NK-92 (cell line): ENCODE data around the gene NRIP3.

ENCODE experiments used
- DNase-seq: peaks from one replicate; lab custom pipeline; 2025; ENCODE audit not compliant: unreplicated experiment; lab: John Stamatoyannopoulos, UW

Gene NRIP3

DNA sequence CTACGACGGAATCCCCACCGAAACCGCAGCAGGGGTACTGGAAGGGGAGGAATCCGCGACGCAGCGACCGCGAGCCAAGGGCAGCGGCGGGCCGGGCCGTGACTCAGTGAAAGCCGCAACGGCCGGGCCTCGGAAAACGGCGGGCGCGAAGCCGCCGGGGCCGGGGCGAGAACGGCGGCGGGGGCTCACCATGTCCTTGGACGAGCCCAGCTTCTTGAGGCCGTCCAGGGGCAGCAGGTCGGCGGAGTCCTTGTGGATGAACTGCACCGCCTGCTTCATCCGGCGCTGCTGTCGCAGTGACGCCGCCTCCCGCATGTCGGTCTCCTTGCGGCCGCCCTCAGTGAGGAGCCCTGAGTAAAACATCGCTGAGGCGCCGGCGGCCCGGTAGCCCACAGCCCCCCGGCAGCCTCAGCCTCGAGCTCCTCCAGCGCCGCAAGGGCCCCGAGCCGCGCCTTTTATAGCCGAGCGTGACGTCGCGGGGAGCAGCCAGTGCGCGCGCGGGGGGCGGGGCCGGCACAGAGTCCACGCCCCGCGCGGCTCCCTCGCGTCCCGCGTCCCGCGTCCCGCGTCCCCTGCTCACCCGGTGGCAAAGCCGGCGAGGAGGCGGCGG lies at the start of gene NRIP3:
TSS of gene NRIP3 (minus strand) at position 429 of the 610 bp plus-strand sequence. CDS start at position 363, 66 bp downstream.
- DNase-seq: no peak

- no peak for DNase-seq
These were observed 48.5 kb upstream of the NRIP3 start for GRCh38 chr11:9052316-9052715.

GRCh38 chr11:9049959-9050358 lies 46.2 kb upstream of the NRIP3 start:
- DNase-seq: no peak

- no peak for DNase-seq
These were observed 44.2 kb upstream of the NRIP3 start for GRCh38 chr11:9047964-9048523.

- no peak for DNase-seq
These were observed 42.7 kb upstream of the NRIP3 start for GRCh38 chr11:9046481-9046880.

GRCh38 chr11:9042488-9042887 lies 38.7 kb upstream of the NRIP3 start:
- DNase-seq: no peak

GRCh38 chr11:9041747-9042146 lies 37.9 kb upstream of the NRIP3 start:
- DNase-seq: no peak

GRCh38 chr11:9040410-9040809 lies 36.6 kb upstream of the NRIP3 start:
- DNase-seq: no peak

GRCh38 chr11:9039863-9040262 lies 36.1 kb upstream of the NRIP3 start:
- no peak for DNase-seq

GRCh38 chr11:9039198-9039597 lies 35.4 kb upstream of the NRIP3 start:
- no peak for DNase-seq

DNA sequence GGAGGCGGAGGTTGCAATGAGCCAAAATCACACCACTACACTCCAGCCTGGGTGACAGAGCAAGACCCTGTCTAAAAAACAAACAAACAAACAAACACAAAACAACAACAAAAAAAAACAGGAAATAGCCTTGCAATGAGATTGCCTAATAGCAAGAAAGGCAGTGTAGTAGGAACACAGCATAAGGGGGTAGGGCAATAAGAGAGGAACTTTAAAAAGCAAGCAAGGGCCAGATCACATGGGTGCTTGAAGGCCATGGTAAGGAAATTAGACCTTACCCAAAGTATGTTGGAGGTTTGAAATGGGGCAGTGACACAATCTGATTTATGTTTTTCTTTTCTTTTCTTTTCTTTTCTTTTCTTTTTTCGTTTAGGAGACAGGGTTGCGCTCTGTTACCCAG lies 34.7 kb upstream of the NRIP3 start:
- DNase-seq: no peak

- DNase-seq: no peak
These were observed 34.2 kb upstream of the NRIP3 start for GRCh38 chr11:9037963-9038362.

GRCh38 chr11:9037046-9037780 lies 33.4 kb upstream of the NRIP3 start:
- DNase-seq: no peak

- no peak for DNase-seq
These were observed 26.8 kb upstream of the NRIP3 start for GRCh38 chr11:9030601-9031000.

DNA sequence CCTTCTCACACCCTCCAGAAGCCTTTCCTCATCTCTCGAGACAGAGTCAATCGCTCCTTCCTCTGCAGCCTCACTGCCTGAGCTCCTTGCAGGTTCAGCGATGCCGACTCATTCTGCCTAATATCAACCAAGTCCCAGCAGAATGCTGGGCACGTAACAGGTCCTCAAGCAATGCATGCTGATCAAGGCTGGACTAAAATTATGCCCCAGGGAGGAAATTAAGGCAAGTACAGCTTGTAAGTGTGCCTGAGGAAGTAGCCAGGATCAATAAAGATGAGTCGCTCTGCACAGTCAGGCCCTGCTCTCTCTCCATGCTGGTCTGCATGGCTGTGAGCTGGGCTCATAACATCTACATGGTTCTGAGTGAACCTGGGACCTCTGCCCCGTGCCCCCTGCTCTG lies 25.6 kb upstream of the NRIP3 start:
- no peak for DNase-seq

DNA sequence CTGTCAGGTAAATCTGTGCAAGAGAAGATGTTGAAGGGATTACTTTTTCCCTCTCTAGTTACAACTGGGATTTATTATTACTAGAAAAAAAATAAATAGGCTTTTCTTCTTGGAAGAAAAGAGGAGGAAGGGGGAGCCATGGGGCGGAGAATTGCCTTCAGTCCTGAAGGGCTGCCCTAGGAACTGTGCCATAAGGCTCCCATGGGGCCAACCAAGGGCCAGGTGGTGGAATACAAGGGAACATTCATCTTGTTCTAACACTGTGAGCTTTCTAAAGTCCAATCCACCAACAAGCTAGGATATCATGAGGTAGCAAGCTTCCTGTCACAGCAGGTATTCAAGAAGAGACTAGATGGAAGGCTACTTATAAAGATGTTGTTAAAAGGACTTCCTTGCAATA lies 24.8 kb upstream of the NRIP3 start:
- no peak for DNase-seq

GRCh38 chr11:9025101-9025850 lies 21.5 kb upstream of the NRIP3 start:
- DNase-seq: no peak

DNA sequence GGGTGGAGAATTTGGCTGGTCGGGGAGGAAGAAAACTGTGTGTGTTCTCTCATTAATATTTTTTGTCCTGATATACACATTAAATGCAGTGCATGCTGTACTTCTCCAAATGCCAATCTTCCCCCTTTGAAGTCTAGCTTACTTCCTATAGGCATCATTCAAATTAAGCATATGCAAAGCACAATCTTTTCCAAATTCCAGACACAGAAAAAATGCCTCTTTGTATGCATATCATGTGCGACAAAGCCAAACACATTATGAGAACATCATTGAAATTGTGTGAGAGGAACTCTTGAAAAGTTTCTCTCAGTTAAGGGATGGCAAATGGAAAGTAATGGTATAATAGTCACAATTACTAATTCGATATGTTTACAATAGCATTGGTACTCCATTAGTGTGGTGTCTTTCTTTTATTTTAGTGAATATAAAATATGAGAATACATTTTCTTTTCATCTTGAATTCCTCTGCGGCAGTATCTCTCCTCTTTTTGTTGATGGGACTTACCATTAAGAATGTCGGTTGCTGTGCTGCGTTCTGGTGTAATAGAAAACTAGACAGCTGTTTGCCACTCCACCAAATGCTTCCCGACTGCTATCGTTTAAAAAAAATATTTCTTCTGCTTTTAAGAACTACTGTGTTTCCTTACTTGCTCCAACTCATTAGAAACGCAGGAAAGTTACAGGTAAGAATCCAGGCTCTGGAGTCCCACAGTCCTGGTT lies 19.3 kb upstream of the NRIP3 start:
- DNase-seq: no peak

GRCh38 chr11:9020916-9021315 lies 17.1 kb upstream of the NRIP3 start:
- DNase-seq: no peak

DNA sequence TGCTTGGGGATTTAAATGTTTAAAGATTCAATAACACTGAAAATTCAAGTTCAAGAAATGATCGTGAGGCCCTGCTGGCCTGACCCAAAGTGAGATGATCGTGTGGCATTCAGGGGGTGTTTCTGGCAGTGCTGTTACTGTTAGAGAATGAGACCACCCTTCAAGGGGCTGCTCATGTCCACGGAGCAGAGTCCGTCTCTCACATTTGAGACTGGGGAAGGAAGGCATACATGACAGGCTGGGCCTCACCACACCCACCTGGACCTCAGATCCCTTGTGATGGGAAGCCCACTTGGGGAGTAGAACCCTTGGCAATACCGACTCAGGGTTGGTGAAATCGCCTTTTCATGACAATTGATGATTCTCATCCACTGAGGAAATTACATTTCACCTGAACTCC lies 16.1 kb upstream of the NRIP3 start:
- DNase-seq: no peak

DNA sequence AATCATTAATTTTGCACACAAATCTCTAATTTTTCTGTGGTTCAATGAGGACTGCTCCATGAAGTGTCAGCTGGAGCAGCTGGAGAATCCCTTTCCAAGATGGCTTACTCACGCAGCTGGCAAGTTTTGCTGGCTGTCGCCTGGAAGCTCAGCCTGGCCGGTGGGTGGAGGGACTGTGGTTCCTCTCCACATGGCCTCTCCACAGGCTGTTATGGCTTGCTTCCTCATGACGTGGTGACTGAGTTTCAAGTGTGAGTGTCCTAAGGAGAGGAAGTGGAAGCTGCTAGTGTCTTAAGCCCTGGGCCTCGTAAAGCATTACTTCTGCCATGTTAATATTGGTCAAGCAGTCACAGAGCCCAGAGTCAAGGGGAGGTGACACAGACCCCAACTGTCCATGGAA lies 14.0 kb upstream of the NRIP3 start:
- no peak for DNase-seq
